Measurements from ENCODE around the gene HMGCS1. TPM values are rescaled to one million over a fixed set of nuclear protein-coding genes. Genes with fewer than 3 reads are reported as not detected.
A peak's percentile ranks its signal among the peaks of the same experiment; 100 is the strongest.

The HMGCS1 gene
- total and polyA plus RNA-seq, 2 of the 4 experiments (the other 2 are of a cell fraction), result 27.5 to 30.6 TPM

DNA sequence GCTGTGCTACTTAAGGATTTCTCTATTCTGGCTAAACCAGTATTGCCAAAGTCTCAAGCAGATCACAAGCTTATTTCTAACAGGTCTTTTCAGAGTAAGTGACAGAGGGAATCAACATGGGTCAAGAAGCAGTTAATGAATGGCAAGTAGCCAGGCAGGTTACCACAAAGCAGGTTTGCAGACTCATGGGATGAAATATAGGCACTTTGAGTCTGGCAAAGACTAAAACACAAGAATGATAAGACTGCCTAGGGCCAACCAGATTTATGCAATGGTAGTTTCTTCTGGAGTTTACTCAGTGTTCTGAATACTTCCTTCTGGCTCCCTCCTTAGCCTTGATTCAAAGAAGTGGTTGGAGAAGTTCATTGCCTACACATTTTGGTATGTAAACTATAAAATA is 3.6 kb downstream of the HMGCS1 start:
- Histone ChIP-seq H3K18ac (ENCODE audit: low read depth, low read length) (no peak overlapping the region), H4K5ac (ENCODE audit: low read depth, low read length) (no peak overlapping the region), H3K9me1 (ENCODE audit: insufficient read depth, low read length) (peaks cover 5% of the 10 kb centered on the region), H3K4ac (ENCODE audit: low read depth, low read length) (no peak overlapping the region), H3K4me2 (ENCODE audit: low read depth, low read length) (no peak overlapping the region), H2AK9ac (replicated peaks; ENCODE audit: low read depth, low read length, poor library complexity) (no peak overlapping the region), H3K9ac (ENCODE audit: low read depth, low read length) (no peak overlapping the region), H3K4me3 (ENCODE audit: insufficient read depth, low read depth, low read length) (no peak overlapping the region), H3K27ac (ENCODE audit: insufficient read depth, low read length) (no peak overlapping the region), H2BK120ac (ENCODE audit: low read depth, low read length) (no peak overlapping the region), H2BK5ac (ENCODE audit: low read depth, low read length, poor library complexity, severe bottlenecking) (no peak overlapping the region), H4K8ac (ENCODE audit: low read depth in 2 of 2, low read length in 2 of 2) (no peak overlapping the region), H2AK5ac (ENCODE audit: low read depth, low read length) (no peak overlapping the region), H4K91ac (ENCODE audit: insufficient read depth, low read depth, low read length) (no peak overlapping the region), H3K14ac (replicated peaks; ENCODE audit: low read depth, low read length) (no peak overlapping the region), H3K4me1 (ENCODE audit: control insufficient read depth, insufficient read depth, low read length) (peaks cover 2% of the 10 kb centered on the region; the same call in 1 of the 2 replicates), H3K79me1 (ENCODE audit: low read depth in 1 of 2, low read length in 2 of 2) (peaks cover 12 to 28% of the 10 kb centered on the region in 2 experiments), H3K27me3 (ENCODE audit: control insufficient read depth, insufficient read depth, low read length) (no peaks in the 10 kb centered on the region), H2BK15ac (ENCODE audit: low read depth, low read length) (no peak overlapping the region), H3K56ac (ENCODE audit: extremely low read depth, insufficient read depth, low read length) (no peak overlapping the region), H3K36me3 (ENCODE audit: control insufficient read depth, insufficient read depth, low read length) (no peaks in the 10 kb centered on the region), H4K20me1 (ENCODE audit: insufficient read depth, low read length) (peaks cover 5% of the 10 kb centered on the region; the same call in 1 of the 2 replicates), H3K9me3 (ENCODE audit: control insufficient read depth, insufficient read depth, low read length) (no peaks in the 10 kb centered on the region), H2BK20ac (ENCODE audit: low read depth, low read length) (no peak overlapping the region), H3K23ac (ENCODE audit: low read depth, low read length) (no peak overlapping the region), H2AFZ (replicated peaks; ENCODE audit: low read length, poor library complexity) (no peak overlapping the region)
- intact Hi-C loops (cut with micrococcal nuclease) (loop anchor here (5.0 kb wide), 3 partner anchors 78 to 317 kb away; partner anchors contain the start of gene TMEM267), in situ Hi-C loops (cut with MboI; ENCODE audit: low sequenced_read_pairs) (loop anchor here (10.0 to 25.0 kb wide), 2 partner anchors 197 to 405 kb away; partner anchors contain the start of gene ZNF131), dilution Hi-C loops (cut with HindIII; ENCODE audit: low sequenced_read_pairs, unreplicated experiment) (no loop called here)
- ChIA-PET POLR2A (ENCODE audit: unreplicated experiment) (no interaction called here), CTCF (no interaction called here)
- peak; percentile 10 for DNase-seq
- no peak for TF ChIP-seq SMC3 (IDR thresholded peaks at IDR 0.05; ENCODE audit: low read depth, low read length)
- no peak for TF ChIP-seq RCOR1 (IDR thresholded peaks at IDR 0.05; ENCODE audit: insufficient replicate concordance, low read length)
- TF ChIP-seq BHLHE40 (IDR thresholded peaks at IDR 0.05; ENCODE audit: low read depth, low read length), result no peak
- TF ChIP-seq MAFK (IDR thresholded peaks at IDR 0.05; ENCODE audit: low read depth, low read length), result no peak
- TF ChIP-seq, protein P1, sequence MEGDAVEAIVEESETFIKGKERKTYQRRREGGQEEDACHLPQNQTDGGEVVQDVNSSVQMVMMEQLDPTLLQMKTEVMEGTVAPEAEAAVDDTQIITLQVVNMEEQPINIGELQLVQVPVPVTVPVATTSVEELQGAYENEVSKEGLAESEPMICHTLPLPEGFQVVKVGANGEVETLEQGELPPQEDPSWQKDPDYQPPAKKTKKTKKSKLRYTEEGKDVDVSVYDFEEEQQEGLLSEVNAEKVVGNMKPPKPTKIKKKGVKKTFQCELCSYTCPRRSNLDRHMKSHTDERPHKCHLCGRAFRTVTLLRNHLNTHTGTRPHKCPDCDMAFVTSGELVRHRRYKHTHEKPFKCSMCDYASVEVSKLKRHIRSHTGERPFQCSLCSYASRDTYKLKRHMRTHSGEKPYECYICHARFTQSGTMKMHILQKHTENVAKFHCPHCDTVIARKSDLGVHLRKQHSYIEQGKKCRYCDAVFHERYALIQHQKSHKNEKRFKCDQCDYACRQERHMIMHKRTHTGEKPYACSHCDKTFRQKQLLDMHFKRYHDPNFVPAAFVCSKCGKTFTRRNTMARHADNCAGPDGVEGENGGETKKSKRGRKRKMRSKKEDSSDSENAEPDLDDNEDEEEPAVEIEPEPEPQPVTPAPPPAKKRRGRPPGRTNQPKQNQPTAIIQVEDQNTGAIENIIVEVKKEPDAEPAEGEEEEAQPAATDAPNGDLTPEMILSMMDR (conservative IDR thresholded peaks at IDR 0.05; ENCODE audit: low read depth, low read length), result no peak
- no peak for TF ChIP-seq FOS (IDR thresholded peaks at IDR 0.05; ENCODE audit: low read depth, low read length)
- no peak for TF ChIP-seq MXI1 (IDR thresholded peaks at IDR 0.05; ENCODE audit: borderline replicate concordance, low read depth, low read length)
- TF ChIP-seq, protein P2, sequence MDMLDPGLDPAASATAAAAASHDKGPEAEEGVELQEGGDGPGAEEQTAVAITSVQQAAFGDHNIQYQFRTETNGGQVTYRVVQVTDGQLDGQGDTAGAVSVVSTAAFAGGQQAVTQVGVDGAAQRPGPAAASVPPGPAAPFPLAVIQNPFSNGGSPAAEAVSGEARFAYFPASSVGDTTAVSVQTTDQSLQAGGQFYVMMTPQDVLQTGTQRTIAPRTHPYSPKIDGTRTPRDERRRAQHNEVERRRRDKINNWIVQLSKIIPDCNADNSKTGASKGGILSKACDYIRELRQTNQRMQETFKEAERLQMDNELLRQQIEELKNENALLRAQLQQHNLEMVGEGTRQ (IDR thresholded peaks at IDR 0.05; ENCODE audit: low read depth, low read length), result no peak
- no peak for TF ChIP-seq MAZ (IDR thresholded peaks at IDR 0.05; ENCODE audit: borderline replicate concordance, low read depth, low read length)
- TF ChIP-seq CEBPB (IDR thresholded peaks at IDR 0.05; ENCODE audit: low read depth, low read length), result no peak
- no peak for TF ChIP-seq RAD21 (IDR thresholded peaks at IDR 0.05; ENCODE audit: low read length)
- TF ChIP-seq NFE2L2 (IDR thresholded peaks at IDR 0.05; ENCODE audit: low read depth, low read length), result no peak
- TF ChIP-seq CHD1 (IDR thresholded peaks at IDR 0.05; ENCODE audit: low read depth, low read length), result no peak
- no peak for TF ChIP-seq RFX5 (IDR thresholded peaks at IDR 0.05; ENCODE audit: low read depth, low read length)
- TF ChIP-seq, protein P3, sequence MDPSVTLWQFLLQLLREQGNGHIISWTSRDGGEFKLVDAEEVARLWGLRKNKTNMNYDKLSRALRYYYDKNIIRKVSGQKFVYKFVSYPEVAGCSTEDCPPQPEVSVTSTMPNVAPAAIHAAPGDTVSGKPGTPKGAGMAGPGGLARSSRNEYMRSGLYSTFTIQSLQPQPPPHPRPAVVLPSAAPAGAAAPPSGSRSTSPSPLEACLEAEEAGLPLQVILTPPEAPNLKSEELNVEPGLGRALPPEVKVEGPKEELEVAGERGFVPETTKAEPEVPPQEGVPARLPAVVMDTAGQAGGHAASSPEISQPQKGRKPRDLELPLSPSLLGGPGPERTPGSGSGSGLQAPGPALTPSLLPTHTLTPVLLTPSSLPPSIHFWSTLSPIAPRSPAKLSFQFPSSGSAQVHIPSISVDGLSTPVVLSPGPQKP (IDR thresholded peaks at IDR 0.05; ENCODE audit: borderline replicate concordance, low read depth, low read length), result no peak
- no peak for TF ChIP-seq POLR2A (IDR thresholded peaks at IDR 0.05; ENCODE audit: low read depth, low read length)
- no TSS peak for BruUV-seq (replicated peaks)
- no peak for ATAC-seq (ENCODE audit: low read depth)
